Prostate gland (tissue), 2 donors: ENCODE measurements around the gene SMARCA2. TPM values are rescaled to one million over a fixed set of nuclear protein-coding genes. Genes with fewer than 3 reads are reported as not detected.

Experiments used
- DNase-seq: peaks from one replicate; pipeline ENCODE4 v3.0.0-alpha.2; 2019; ENCODE audit warnings: low spot score
- H3K27ac ChIP-seq, 2 donors: fragments of 200-600 bp; sonication (generic); 2 replicates each; pipeline ENCODE4 v1.5.1; 2017 to 2019
- H3K27me3 ChIP-seq: fragments of 200-600 bp; sonication (generic); replicated peaks from 2 replicates; pipeline ENCODE4 v1.5.1; 2019; ENCODE audit not compliant: insufficient read depth
- H3K36me3 ChIP-seq, 2 donors: fragments of 200-600 bp; sonication (generic); 1 replicate in 1 of 2; 2 replicates in 1 of 2; pipeline versions ENCODE4 v1.5.1 to v1.8.1; 2017 to 2019
- H3K4me1 ChIP-seq: fragments of 200-600 bp; sonication (generic); replicated peaks from 2 replicates; pipeline ENCODE4 v1.5.1; 2019
- H3K4me3 ChIP-seq, 2 donors: fragments of 200-600 bp; sonication (generic); 2 replicates each; pipeline ENCODE4 v1.5.1; 2017 to 2019
- H3K9me3 ChIP-seq: fragments of 200-600 bp; sonication (generic); 2 replicates; pipeline ENCODE4 v1.5.1; 2017
- CTCF ChIP-seq, 4 experiments: fragments of 200-600 bp in 2 of 4; fragments of 450-650 bp in 2 of 4; sonication (generic) in 2 of 4; IDR thresholded peaks; 1 replicate in 3 of 4; 2 replicates in 1 of 4; pipeline ENCODE4 v1.5.1; 2016 to 2019; ENCODE audit warnings: antibody characterized with exemption in 4 of 4, mild to moderate bottlenecking in 2 of 4, moderate library complexity in 2 of 4
- POLR2A ChIP-seq: fragments of 450-650 bp; IDR thresholded peaks from one replicate; pipeline ENCODE4 v1.6.1; 2016; ENCODE audit warnings: antibody characterized with exemption, mild to moderate bottlenecking
- POLR2AphosphoS5 ChIP-seq: sonication (generic); formaldehyde crosslinking; IDR thresholded peaks from one replicate; pipeline ENCODE4 v1.6.1; 2017; ENCODE audit warnings: antibody characterized with exemption
- WGBS: methylation state at CpG from one replicate; pipeline ENCODE4 v1.1.5; 2018; 5-methylcytosine and 5-hydroxymethylcytosine counted together
- intact Hi-C: fragments of 100-400 bp; cut with DNase I; formaldehyde crosslinking; loops from one replicate; pipeline ENCODE4 v1.14.2; 2022
- total RNA-seq, 2 donors: library from RNA; depleted of rRNA; stranded (reverse); fragments of >200 nt; gene quantifications; one replicate each; pipeline ENCODE4 v1.1.0, GENCODE V29; 2016

The SMARCA2 gene
- total RNA-seq, 2 donors from 2014 or later, result 125 to 175 TPM

GRCh38 chr9:2179567-2179966, 164.4 kb downstream of the SMARCA2 start:
- H3K27ac ChIP-seq, result no peak overlapping the region
- 82% methylated on average over 3 of the region's 3 CpGs for whole genome bisulfite sequencing
- H3K36me3 ChIP-seq, result no peaks in the 10 kb centered on the region
- H3K4me3 ChIP-seq, result no peak overlapping the region
- TF ChIP-seq POLR2AphosphoS5 (no peak), POLR2A (no peak), CTCF (IDR thresholded peaks at IDR 0.05) (no peak)
- H3K9me3 ChIP-seq, result no peaks in the 10 kb centered on the region
- no peak for DNase-seq
- H3K4me1 ChIP-seq, result no peaks in the 10 kb centered on the region
- intact Hi-C loops, result no loop called here
- no peaks in the 10 kb centered on the region for H3K27me3 ChIP-seq

GRCh38 chr9:2180154-2180553, 165.0 kb downstream of the SMARCA2 start:
- Histone ChIP-seq H3K27me3 (no peaks in the 10 kb centered on the region), H3K36me3 (no peaks in the 10 kb centered on the region), H3K4me1 (no peaks in the 10 kb centered on the region), H3K4me3 (no peak overlapping the region), H3K9me3 (no peaks in the 10 kb centered on the region), H3K27ac (no peak overlapping the region)
- TF ChIP-seq POLR2AphosphoS5 (no peak), POLR2A (no peak), CTCF (IDR thresholded peaks at IDR 0.05) (no peak)
- WGBS, result 73% methylated on average over 5 of the region's 5 CpGs
- DNase-seq, result no peak
- intact Hi-C loops, result no loop called here

DNA sequence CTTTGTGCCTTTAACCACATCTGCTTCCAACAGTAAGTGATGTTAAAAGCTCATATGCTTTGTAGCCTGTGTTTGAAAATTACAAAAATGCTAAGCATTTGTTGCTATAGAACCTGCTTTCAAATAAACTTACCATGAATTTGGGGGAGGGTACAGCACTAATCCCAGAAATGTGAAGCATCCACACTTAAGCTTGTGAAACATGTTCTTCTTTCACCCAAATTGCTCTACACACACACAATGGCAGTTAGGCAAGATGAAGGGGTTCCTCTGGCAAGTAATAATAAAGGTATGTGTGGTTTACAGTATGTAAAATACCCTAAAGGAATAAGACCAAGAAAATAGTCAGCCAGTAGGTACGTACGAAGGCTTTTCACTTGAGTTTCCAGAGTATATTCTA, 165.6 kb downstream of the SMARCA2 start:
- Histone ChIP-seq H3K9me3 (no peaks in the 10 kb centered on the region), H3K4me1 (no peaks in the 10 kb centered on the region), H3K27ac (no peak overlapping the region), H3K27me3 (no peaks in the 10 kb centered on the region), H3K4me3 (no peak overlapping the region), H3K36me3 (no peaks in the 10 kb centered on the region)
- intact Hi-C loops, result no loop called here
- 94% methylated on average over 2 of the region's 2 CpGs for WGBS
- DNase-seq, result no peak
- TF ChIP-seq POLR2AphosphoS5 (no peak), POLR2A (no peak), CTCF (IDR thresholded peaks at IDR 0.05) (no peak)

DNA sequence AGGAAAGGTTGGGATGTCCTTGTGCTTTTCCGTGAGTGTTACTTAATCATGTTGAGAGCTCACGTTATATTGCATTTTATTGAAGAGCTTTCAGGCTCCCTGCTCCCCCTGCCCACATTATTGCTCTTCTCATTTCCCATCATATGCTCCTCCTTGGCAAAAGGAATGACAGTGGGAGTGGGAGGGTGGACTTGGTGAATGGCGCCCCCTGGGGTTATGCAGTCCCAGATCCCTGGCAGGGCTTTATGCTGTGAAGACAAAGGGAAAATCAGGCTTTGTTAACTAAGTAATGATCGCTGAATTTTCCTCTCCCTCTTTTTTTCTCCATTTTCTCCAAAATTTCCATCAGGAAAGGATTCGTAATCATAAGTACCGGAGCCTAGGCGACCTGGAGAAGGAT, 166.6 kb downstream of the SMARCA2 start:
- H3K4me1 ChIP-seq, result no peaks in the 10 kb centered on the region
- no peaks in the 10 kb centered on the region for H3K36me3 ChIP-seq
- no peak for DNase-seq
- H3K27me3 ChIP-seq, result no peaks in the 10 kb centered on the region
- no peak for TF ChIP-seq POLR2A
- TF ChIP-seq POLR2AphosphoS5, result no peak
- TF ChIP-seq CTCF (IDR thresholded peaks at IDR 0.05), result peak in 2 of 4 experiments; percentile 19 to 33
- H3K4me3 ChIP-seq, result no peak overlapping the region
- WGBS, result 82% methylated on average over 7 of the region's 7 CpGs
- intact Hi-C loops, result no loop called here
- H3K9me3 ChIP-seq, result no peaks in the 10 kb centered on the region
- no peak overlapping the region for H3K27ac ChIP-seq

- WGBS, result 90% methylated on average over 14 of the region's 14 CpGs
- no peak overlapping the region for H3K27ac ChIP-seq
- H3K4me3 ChIP-seq, result no peak overlapping the region
- TF ChIP-seq POLR2A, result no peak
- TF ChIP-seq CTCF (IDR thresholded peaks at IDR 0.05), result no peak
- no peak for TF ChIP-seq POLR2AphosphoS5
- intact Hi-C loops, result no loop called here
- no peaks in the 10 kb centered on the region for H3K27me3 ChIP-seq
- no peak for DNase-seq
- H3K9me3 ChIP-seq, result no peaks in the 10 kb centered on the region
- no peaks in the 10 kb centered on the region for H3K36me3 ChIP-seq
- no peaks in the 10 kb centered on the region for H3K4me1 ChIP-seq
Measured at GRCh38 chr9:2190939-2191608, 175.9 kb downstream of the SMARCA2 start.
